Measurements from ENCODE around the gene SUMO4.

- TF ChIP-seq NFIC (IDR thresholded peaks at IDR 0.05; ENCODE audit: borderline replicate concordance) (no peak), SIN3A (IDR thresholded peaks at IDR 0.05; ENCODE audit: borderline replicate concordance, low read depth, low read length) (no peak), CTCF (IDR thresholded peaks at IDR 0.05) (no peak), RAD21 (IDR thresholded peaks at IDR 0.05; ENCODE audit: low read length) (no peak), PBX3 (IDR thresholded peaks at IDR 0.05) (no peak), GABPA (IDR thresholded peaks at IDR 0.05; ENCODE audit: low read depth) (no peak), MAX (IDR thresholded peaks at IDR 0.05; ENCODE audit: low read depth) (no peak), TAF1 (IDR thresholded peaks at IDR 0.05; ENCODE audit: borderline replicate concordance, low read depth, low read length) (no peak), RFX5 (IDR thresholded peaks at IDR 0.05; ENCODE audit: low read length) (no peak), ZBTB33 (IDR thresholded peaks at IDR 0.05; ENCODE audit: borderline replicate concordance, low read depth) (no peak), EP300 (IDR thresholded peaks at IDR 0.05; ENCODE audit: borderline replicate concordance in 1 of 2, low read depth in 1 of 2, low read length in 1 of 2) (no peak), JUND (IDR thresholded peaks at IDR 0.05) (no peak), USF2 (IDR thresholded peaks at IDR 0.05; ENCODE audit: borderline replicate concordance, low read depth, low read length) (no peak)
These were observed 36.9 kb upstream of the SUMO4 start for GRCh38 chr6:149363154-149363553.
